Activated naive CD4-positive, alpha-beta T cell treated with anti-CD3 and anti-CD28 coated beads, Interleukin-2, amount 50 U/mL, for 72 hours (primary cell): ENCODE measurements around the gene EGFL8. TPM values are rescaled to one million over a fixed set of nuclear protein-coding genes. Genes with fewer than 3 reads are reported as not detected.
"Not testable (repeated sequence)": the region's sequence is repeated elsewhere in the genome, so short reads cannot be mapped to it uniquely, and the experiment has no call there.

Experiments
- ATAC-seq, 2 donors: fragments of 150-1000 bp; cut with Tn5 transposase; 2 replicates each; pipeline ENCODE4 v1.10.0; 2021; ENCODE audit warnings: mild to moderate bottlenecking in 2 of 2, moderate library complexity in 2 of 2
- DNase-seq, 2 donors: peaks; one replicate each; pipeline ENCODE4 v3.0.0; 2021 to 2022; ENCODE audit warnings: low spot score in 2 of 2
- H3K27ac Mint-ChIP-seq, 2 donors: one replicate each; pipeline ENCODE4 v1.8.0; 2022; ENCODE audit warnings: mild to moderate bottlenecking in 2 of 2, mixed read lengths in 2 of 2
- H3K36me3 Mint-ChIP-seq, 2 donors: one replicate each; pipeline ENCODE4 v1.8.0; 2022; ENCODE audit warnings: mixed read lengths in 2 of 2
- H3K9me3 Mint-ChIP-seq, 2 donors: one replicate each; pipeline ENCODE4 v1.8.0; 2022; ENCODE audit warnings: mixed read lengths in 2 of 2
- total RNA-seq, 2 donors: library from RNA; stranded (reverse); gene quantifications; one replicate each; pipeline ENCODE4 v1.2.3, GENCODE V29; 2022

Gene EGFL8
- total RNA-seq, 2 donors from 2014 or later: 13.4 to 14.5 TPM

GRCh38 chr6:32186151-32186840 lies 21.9 kb downstream of the EGFL8 start:
- Mint-ChIP-seq H3K27ac (peak overlapping the region; percentile 94), H3K36me3 (peaks cover 37 to 43% of the 10 kb centered on the region in 2 donors)
- peak in 1 of 2 donors; percentile 3 for ATAC-seq

GRCh38 chr6:32187009-32187709 lies 22.8 kb downstream of the EGFL8 start:
- Mint-ChIP-seq H3K36me3 (peaks cover 45 to 51% of the 10 kb centered on the region in 2 donors), H3K9me3 (no peaks in the 10 kb centered on the region), H3K27ac (peak overlapping the region; percentile 94)
- DNase-seq: no peak
- ATAC-seq: no peak

More at GRCh38 chr6:32186151-32186840, 21.9 kb downstream of the EGFL8 start:
- DNase-seq, H3K9me3 Mint-ChIP-seq: not testable (repeated sequence)

GRCh38 chr6:32187725-32188380 lies 23.5 kb downstream of the EGFL8 start:
- Mint-ChIP-seq H3K36me3 (peaks cover 45 to 57% of the 10 kb centered on the region in 2 donors), H3K27ac (peak overlapping the region; percentile 94 to 95)
- DNase-seq, H3K9me3 Mint-ChIP-seq, ATAC-seq: not testable (repeated sequence)

GRCh38 chr6:32188381-32189068 lies 24.1 kb downstream of the EGFL8 start:
- no peaks in the 10 kb centered on the region for H3K9me3 Mint-ChIP-seq
- no peak for ATAC-seq
- peak overlapping the region; percentile 94 to 95 for H3K27ac Mint-ChIP-seq
- H3K36me3 Mint-ChIP-seq: peaks cover 45 to 57% of the 10 kb centered on the region in 2 donors
- DNase-seq: no peak

GRCh38 chr6:32189069-32189741 lies 24.8 kb downstream of the EGFL8 start:
- no peaks in the 10 kb centered on the region for H3K9me3 Mint-ChIP-seq
- ATAC-seq (no peak), DNase-seq (no peak)
- H3K27ac Mint-ChIP-seq: peak overlapping the region; percentile 94 to 95
- peaks cover 45 to 57% of the 10 kb centered on the region in 2 donors for H3K36me3 Mint-ChIP-seq

- Mint-ChIP-seq H3K9me3 (no peaks in the 10 kb centered on the region), H3K36me3 (peaks cover 45 to 57% of the 10 kb centered on the region in 2 donors), H3K27ac (peak overlapping the region in 1 of 2 donors; percentile 94)
- ATAC-seq: no peak
- DNase-seq: no peak
Observed at GRCh38 chr6:32189742-32190053, 25.3 kb downstream of the EGFL8 start.

- peaks cover 45 to 57% of the 10 kb centered on the region in 2 donors for H3K36me3 Mint-ChIP-seq
- ATAC-seq: peak; percentile 65 to 72
- H3K27ac Mint-ChIP-seq: peak within 1 kb of the TSS; percentile 94 to 97
- no peaks in the 10 kb centered on the region for H3K9me3 Mint-ChIP-seq
- peak; percentile 64 to 77 for DNase-seq
Observed at GRCh38 chr6:32190054-32190851, 25.9 kb downstream of the EGFL8 start, which contains the start of gene PBX2. TSS of gene PBX2 (minus strand) at chr6:32190202. CDS start at chr6:32189915, 287 bp downstream.

GRCh38 chr6:32190911-32191677 lies 26.7 kb downstream of the EGFL8 start:
- DNase-seq (no peak), ATAC-seq (no peak)
- peak overlapping the region; percentile 94 to 97 for H3K27ac Mint-ChIP-seq
- peaks cover 45 to 50% of the 10 kb centered on the region in 2 donors for H3K36me3 Mint-ChIP-seq
- no peaks in the 10 kb centered on the region for H3K9me3 Mint-ChIP-seq

GRCh38 chr6:32191696-32192607 lies 27.6 kb downstream of the EGFL8 start:
- peaks cover 37 to 41% of the 10 kb centered on the region in 2 donors for H3K36me3 Mint-ChIP-seq
- DNase-seq: peak in 1 of 2 donors; percentile 69

GRCh38 chr6:32192608-32193039 lies 28.2 kb downstream of the EGFL8 start, which contains the start of gene GPSM3:
TSS of gene GPSM3 (minus strand) at chr6:32192643. CDS start at chr6:32192513, 130 bp downstream.
- ATAC-seq (no peak), DNase-seq (no peak)
- no peaks in the 10 kb centered on the region for H3K9me3 Mint-ChIP-seq
- H3K36me3 Mint-ChIP-seq: peaks cover 30 to 35% of the 10 kb centered on the region in 2 donors
- peak within 1 kb of the TSS; percentile 94 to 97 for H3K27ac Mint-ChIP-seq

More at GRCh38 chr6:32191696-32192607, 27.6 kb downstream of the EGFL8 start:
- ATAC-seq: no peak
- H3K9me3 Mint-ChIP-seq: no peaks in the 10 kb centered on the region
- H3K27ac Mint-ChIP-seq: peak overlapping the region; percentile 94 to 97

- not testable (repeated sequence) for DNase-seq, H3K9me3 Mint-ChIP-seq, ATAC-seq
- Mint-ChIP-seq H3K36me3 (peaks cover 25 to 32% of the 10 kb centered on the region in 2 donors), H3K27ac (peak overlapping the region; percentile 92 to 94)
Observed at GRCh38 chr6:32193096-32193495, 28.7 kb downstream of the EGFL8 start.

- peak overlapping the region; percentile 33 to 99 for H3K27ac Mint-ChIP-seq
- peaks cover 12 to 20% of the 10 kb centered on the region in 2 donors for H3K36me3 Mint-ChIP-seq
- DNase-seq (no peak), ATAC-seq (no peak)
- H3K9me3 Mint-ChIP-seq: no peaks in the 10 kb centered on the region
Observed at GRCh38 chr6:32194388-32194787, 30.0 kb downstream of the EGFL8 start.

GRCh38 chr6:32194825-32195651 lies 30.6 kb downstream of the EGFL8 start:
- ATAC-seq: no peak
- Mint-ChIP-seq H3K27ac (peak overlapping the region; percentile 95 to 99), H3K36me3 (peaks cover 12 to 19% of the 10 kb centered on the region in 2 donors), H3K9me3 (no peaks in the 10 kb centered on the region)
- no peak for DNase-seq
